ENCODE measurements around the gene CFAP410. TPM values are rescaled to one million over a fixed set of nuclear protein-coding genes. Genes with fewer than 3 reads are reported as not detected.

Gene CFAP410
- total and polyA plus RNA-seq, 2 donors (not counting 1 experiment from before 2014, with no cell fraction given) = 69.2 to 98.8 TPM

GRCh38 chr21:44377922-44378645 is 38.9 kb upstream of the CFAP410 start:
- no peak overlapping the region for H3K4me3 ChIP-seq (ENCODE audit: control extremely low read depth in 1 of 5, extremely low read depth in 1 of 5, insufficient read depth in 1 of 5, low read depth in 2 of 5, low read length in 4 of 5)
- H3K4me3 Mint-ChIP-seq = no peak overlapping the region
- 87% methylated on average over 18 of the region's 22 CpGs for WGBS (ENCODE audit: insufficient coverage)
- no peaks in the 10 kb centered on the region for H3K79me2 ChIP-seq (ENCODE audit: control insufficient read depth, insufficient read depth, low read length)
- DNase-seq (no peak), ATAC-seq (ENCODE audit: low read depth) (no peak)
- TF ChIP-seq EZH2 (IDR thresholded peaks at IDR 0.05; ENCODE audit: borderline replicate concordance, insufficient read depth, low read depth, low read length, poor library complexity, severe bottlenecking) (no peak), CTCF (IDR thresholded peaks at IDR 0.05) (no peak)
- peaks cover 18% of the 10 kb centered on the region for H3K4me1 Mint-ChIP-seq
- no peak overlapping the region for H3K27ac ChIP-seq (ENCODE audit: low read length in 2 of 2)
- peaks cover 14 to 26% of the 10 kb centered on the region in 2 donors for H3K4me1 ChIP-seq (ENCODE audit: control insufficient read depth in 2 of 2, insufficient read depth in 2 of 2, low read length in 2 of 2)
- peaks cover 0 to 28% (median 4%) of the 10 kb centered on the region in 3 donors for H3K9me3 ChIP-seq (ENCODE audit: control extremely low read depth in 1 of 3, control insufficient read depth in 2 of 3, insufficient read depth in 1 of 3, low read length in 2 of 3)
- H3K9me3 Mint-ChIP-seq (ENCODE audit: insufficient read depth) = no peaks in the 10 kb centered on the region
- H3K27me3 ChIP-seq (replicated peaks in 1 of 4; ENCODE audit: control extremely low read depth in 1 of 4, control insufficient read depth in 3 of 4, insufficient read depth in 4 of 4, low read length in 3 of 4) = no peaks in the 10 kb centered on the region
- peaks cover 0 to 20% of the 10 kb centered on the region in 2 experiments for H3K36me3 ChIP-seq (replicated peaks in 1 of 2; ENCODE audit: control extremely low read depth in 1 of 2, control insufficient read depth in 1 of 2, extremely low read depth in 1 of 2, insufficient read depth in 2 of 2, low read length in 1 of 2)
- no peak overlapping the region for H3K9ac ChIP-seq (ENCODE audit: low read length)
- H3K27ac Mint-ChIP-seq = no peak overlapping the region
- no peaks in the 10 kb centered on the region for H4K20me1 ChIP-seq (ENCODE audit: control insufficient read depth, insufficient read depth, low read length, poor library complexity, severe bottlenecking)
- H3K27me3 Mint-ChIP-seq = no peaks in the 10 kb centered on the region
- no peak overlapping the region for H2AFZ ChIP-seq (ENCODE audit: insufficient read depth, low read depth, low read length, poor library complexity, severe bottlenecking)
- ChIA-PET CTCF (no interaction called here), POLR2A (no interaction called here)
- intact Hi-C loops (cut with micrococcal nuclease) = no loop called here
- no peak overlapping the region for H3K4me2 ChIP-seq (replicated peaks; ENCODE audit: low read depth, low read length, poor library complexity, severe bottlenecking)

- Histone ChIP-seq H3K36me3 (replicated peaks in 1 of 2; ENCODE audit: control extremely low read depth in 1 of 2, control insufficient read depth in 1 of 2, extremely low read depth in 1 of 2, insufficient read depth in 2 of 2, low read length in 1 of 2) (peaks cover 1 to 12% of the 10 kb centered on the region in 2 experiments), H3K27me3 (replicated peaks in 1 of 4; ENCODE audit: control extremely low read depth in 1 of 4, control insufficient read depth in 3 of 4, insufficient read depth in 4 of 4, low read length in 3 of 4) (no peaks in the 10 kb centered on the region), H3K79me2 (ENCODE audit: control insufficient read depth, insufficient read depth, low read length) (no peaks in the 10 kb centered on the region), H3K9ac (ENCODE audit: low read length) (no peak overlapping the region), H3K27ac (ENCODE audit: low read length in 2 of 2) (no peak overlapping the region), H3K4me2 (replicated peaks; ENCODE audit: low read depth, low read length, poor library complexity, severe bottlenecking) (no peak overlapping the region), H4K20me1 (ENCODE audit: control insufficient read depth, insufficient read depth, low read length, poor library complexity, severe bottlenecking) (no peaks in the 10 kb centered on the region), H2AFZ (ENCODE audit: insufficient read depth, low read depth, low read length, poor library complexity, severe bottlenecking) (no peak overlapping the region), H3K9me3 (ENCODE audit: control extremely low read depth in 1 of 3, control insufficient read depth in 2 of 3, insufficient read depth in 1 of 3, low read length in 2 of 3) (peaks cover 0 to 20% (median 4%) of the 10 kb centered on the region in 3 donors), H3K4me3 (ENCODE audit: control extremely low read depth in 1 of 5, extremely low read depth in 1 of 5, insufficient read depth in 1 of 5, low read depth in 2 of 5, low read length in 4 of 5) (no peak overlapping the region), H3K4me1 (ENCODE audit: control insufficient read depth in 2 of 2, insufficient read depth in 2 of 2, low read length in 2 of 2) (peaks cover 14 to 26% of the 10 kb centered on the region in 2 donors)
- ChIA-PET POLR2A (no interaction called here), CTCF (no interaction called here)
- intact Hi-C loops (cut with micrococcal nuclease) = no loop called here
- Mint-ChIP-seq H3K4me3 (no peak overlapping the region), H3K27me3 (no peaks in the 10 kb centered on the region), H3K9me3 (ENCODE audit: insufficient read depth) (no peaks in the 10 kb centered on the region), H3K27ac (no peak overlapping the region), H3K4me1 (peaks cover 18% of the 10 kb centered on the region)
- 75% methylated on average over 17 of the region's 24 CpGs for WGBS (ENCODE audit: insufficient coverage)
- ATAC-seq (ENCODE audit: low read depth) (no peak), DNase-seq (no peak)
- no peak for TF ChIP-seq CTCF (IDR thresholded peaks at IDR 0.05)
- no peak for TF ChIP-seq EZH2 (IDR thresholded peaks at IDR 0.05; ENCODE audit: borderline replicate concordance, insufficient read depth, low read depth, low read length, poor library complexity, severe bottlenecking)
Measured at GRCh38 chr21:44377201-44377921, 38.2 kb upstream of the CFAP410 start.

Measured in B cell (primary cell).